Effector CD4-positive, alpha-beta T cell (primary cell): ENCODE results near the gene MAGOH.
A peak's percentile ranks its signal among the peaks of the same experiment; 100 is the strongest.

Experiments used
- DNase-seq: peaks from one replicate; pipeline ENCODE4 v3.0.0-alpha.2; 2020

Gene MAGOH

GRCh38 chr1:53270107-53270506, 31.8 kb upstream of the MAGOH start:
- no peak for DNase-seq

GRCh38 chr1:53267761-53268160, 29.4 kb upstream of the MAGOH start:
- DNase-seq, result no peak

DNA sequence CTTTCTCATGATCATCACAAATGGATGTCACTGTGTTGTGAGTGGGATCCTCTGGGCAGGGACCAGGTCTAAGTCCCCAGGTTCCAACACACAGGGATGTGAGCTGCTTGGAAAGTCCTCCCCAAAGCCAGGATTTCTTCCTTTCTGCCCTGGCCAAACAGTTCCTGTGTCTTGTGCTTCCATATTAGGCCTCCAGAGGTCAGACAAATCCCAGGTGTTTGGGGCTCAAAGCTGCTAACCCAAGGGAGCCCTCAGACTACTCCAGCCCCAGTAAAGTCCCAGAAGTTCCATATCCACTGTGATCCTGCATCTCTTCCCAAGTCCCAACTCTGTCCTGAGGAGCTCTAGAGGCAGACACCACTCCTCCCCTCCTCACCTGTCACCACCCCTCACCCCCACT, 27.7 kb upstream of the MAGOH start:
- DNase-seq, result no peak

DNA sequence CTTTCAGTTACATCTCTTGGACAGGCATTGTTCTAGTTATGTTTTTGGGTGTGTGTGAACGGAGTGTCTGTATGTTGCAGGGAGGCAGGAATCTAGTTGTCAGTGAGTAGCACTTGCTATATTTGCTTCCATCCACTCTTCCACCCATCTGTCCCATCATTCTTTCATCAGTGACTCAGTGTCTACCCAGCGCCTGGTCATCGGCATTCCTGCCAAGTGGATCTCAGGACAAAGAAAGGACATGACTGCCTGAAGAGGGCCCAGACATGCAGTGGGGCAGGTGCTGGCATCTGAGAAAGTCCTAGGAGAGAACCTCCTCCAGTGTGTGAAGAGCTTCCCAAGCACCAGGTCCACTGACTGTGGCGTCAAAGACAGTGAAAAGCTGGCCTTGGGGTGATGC, 27.3 kb upstream of the MAGOH start:
- DNase-seq, result no peak

DNA sequence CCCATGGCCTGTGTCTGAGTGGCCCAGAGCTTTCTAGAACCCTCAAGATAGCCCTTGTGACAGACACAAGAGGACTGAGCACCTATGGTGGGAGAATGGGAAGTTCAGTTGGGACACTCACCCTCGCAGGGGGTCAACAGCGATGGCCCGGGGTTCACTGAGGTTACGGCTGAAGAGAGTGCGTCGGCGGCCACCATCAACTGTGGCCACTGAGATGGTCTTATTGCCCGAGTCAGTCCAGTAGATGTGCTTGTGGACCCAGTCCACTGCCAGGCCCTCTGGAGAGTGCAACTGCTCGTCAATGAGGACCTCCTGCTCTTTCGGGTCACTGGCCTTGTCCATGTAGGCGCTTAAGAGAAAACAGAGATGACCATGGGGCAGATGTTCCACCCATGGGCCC, 25.7 kb upstream of the MAGOH start:
- no peak for DNase-seq

DNA sequence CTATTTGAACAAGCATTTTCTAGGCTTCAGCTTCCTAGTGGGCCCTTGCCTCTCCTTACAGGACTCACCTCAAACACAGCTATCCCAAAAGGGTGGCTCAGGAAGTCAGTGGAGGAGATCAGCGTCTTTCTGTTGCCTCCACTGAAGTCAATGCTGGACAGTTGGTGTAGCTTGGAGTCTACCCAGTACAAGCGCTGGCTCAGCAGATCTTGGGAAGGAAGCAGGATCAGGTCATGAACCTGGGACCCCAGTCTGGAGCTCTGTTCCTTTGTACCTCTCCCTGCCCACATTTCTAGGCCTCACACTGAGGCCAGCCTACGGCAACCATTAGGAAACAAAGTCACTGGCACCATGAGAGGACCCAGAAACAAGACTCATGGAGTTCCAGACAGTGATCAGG, 23.7 kb upstream of the MAGOH start:
- DNase-seq, result no peak

DNA sequence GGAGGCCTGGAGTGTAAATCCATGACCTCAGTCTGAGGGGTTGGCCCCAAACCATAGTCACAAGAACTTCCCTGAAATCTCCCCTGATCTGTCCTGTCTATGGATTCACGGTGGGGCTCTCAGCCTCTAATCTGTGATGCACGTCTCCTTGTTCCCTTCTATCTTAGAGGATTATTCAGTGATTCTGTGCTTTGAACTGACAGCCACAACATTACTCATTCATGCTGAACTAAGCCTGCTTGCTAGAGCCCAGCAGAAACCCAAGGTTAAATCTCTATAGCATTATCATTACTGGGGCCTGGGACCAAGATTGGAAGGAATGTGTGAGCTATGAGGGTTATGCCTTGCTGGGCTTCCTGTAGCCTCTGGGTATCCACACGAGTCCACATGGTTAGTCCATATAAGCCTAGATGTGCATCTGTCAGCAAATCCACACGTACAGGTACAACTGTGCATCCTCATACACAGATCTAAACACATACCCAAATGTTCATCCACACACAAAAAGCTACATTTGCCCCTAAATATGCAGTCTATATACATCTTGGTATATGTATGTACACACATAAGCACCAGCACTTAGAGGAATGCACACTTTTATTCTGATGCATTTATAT, 22.4 kb upstream of the MAGOH start:
- DNase-seq, result no peak

- DNase-seq, result no peak
These were observed 21.6 kb upstream of the MAGOH start for GRCh38 chr1:53259932-53260331.

DNA sequence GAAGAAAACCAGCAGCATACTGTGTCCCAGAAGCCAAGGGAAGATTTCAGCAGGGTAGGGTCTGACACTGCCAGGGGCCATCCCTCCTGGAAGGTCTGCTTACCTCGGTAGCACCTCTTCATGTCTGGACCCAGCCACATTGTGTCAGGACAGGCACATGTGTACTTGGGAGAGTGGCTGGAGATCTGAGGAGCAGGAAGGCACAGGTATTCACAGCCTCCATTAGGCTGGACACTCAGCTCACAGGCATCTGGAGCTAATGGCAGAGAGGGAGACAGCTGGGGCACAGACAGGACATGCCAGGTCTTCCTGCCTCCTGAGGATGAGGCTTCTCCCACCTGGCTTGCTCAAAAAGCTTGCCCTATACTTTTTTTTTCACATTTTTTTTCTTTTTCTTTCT, 19.9 kb upstream of the MAGOH start:
- DNase-seq, result no peak

DNA sequence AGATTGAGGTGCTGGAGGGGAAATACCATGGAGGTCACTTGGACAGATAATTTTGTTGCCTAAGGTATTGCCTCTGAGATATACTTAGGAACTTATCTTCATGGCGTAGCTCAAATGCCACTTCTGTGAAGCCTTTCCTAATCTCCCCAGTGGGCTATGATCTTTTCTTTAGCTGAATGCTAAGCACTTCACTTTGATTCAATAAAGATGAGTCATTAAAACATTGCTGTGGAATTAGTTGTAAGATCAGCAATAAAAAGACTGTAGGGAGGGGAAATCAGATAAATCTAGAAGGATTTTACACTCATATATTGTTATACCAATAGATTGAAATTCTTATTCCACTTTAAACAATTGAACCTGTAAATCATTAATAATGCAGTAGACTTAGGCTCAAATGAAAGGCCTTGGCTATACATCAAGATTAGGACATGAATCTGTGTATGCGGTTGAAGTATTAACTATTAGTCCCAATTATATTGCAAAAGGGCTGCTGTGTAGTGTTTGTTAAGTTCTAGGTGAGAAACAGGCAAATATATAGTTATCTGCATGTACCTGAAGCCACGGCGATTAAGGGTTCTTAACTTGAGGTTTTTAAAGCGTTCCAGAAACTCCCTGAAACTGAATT, 19.2 kb upstream of the MAGOH start:
- DNase-seq, result no peak

DNA sequence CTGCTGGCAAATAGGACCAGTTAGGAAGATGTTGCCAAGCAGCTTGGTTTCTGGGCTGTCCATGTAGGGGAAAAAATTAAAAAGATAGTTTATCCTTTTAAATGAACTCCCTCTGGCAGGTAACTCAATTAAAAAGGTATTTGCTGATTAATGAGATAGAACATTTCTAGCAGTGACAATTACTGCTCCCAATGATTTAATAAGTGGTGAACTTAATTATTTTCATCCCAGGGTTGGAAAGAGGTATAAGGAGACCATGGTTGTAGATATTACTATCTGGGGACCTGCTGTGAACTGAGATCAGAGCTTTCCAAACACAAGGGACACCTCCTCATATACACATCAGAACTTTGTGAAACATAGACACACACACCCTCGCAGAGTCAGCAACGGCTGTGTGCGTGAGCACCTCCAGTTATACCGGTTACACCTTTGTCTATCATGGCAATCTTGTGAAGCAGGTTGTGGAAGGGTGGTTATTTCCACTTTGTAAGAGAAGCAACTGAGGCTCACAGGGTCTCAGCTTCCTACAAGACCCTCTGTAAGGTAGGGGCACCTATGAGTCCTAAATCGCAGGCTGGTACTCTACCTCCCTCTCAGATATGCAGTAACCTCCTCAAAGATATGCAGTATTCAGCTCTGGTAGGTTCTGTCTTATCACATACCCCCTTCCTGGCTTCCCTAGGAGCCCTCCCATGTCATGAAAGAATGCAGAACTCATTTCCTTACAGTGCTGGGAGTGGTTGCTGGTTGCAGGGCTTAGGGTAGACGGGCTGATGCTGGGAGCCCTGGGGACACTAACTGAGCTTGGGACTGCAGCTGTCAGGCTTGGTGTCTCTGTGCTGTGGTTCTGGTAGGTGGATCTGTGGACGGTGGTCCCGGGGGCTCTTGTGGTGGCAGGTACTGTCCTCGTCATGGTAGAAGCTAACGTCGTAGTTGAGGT, 18.5 kb upstream of the MAGOH start:
- no peak for DNase-seq

DNA sequence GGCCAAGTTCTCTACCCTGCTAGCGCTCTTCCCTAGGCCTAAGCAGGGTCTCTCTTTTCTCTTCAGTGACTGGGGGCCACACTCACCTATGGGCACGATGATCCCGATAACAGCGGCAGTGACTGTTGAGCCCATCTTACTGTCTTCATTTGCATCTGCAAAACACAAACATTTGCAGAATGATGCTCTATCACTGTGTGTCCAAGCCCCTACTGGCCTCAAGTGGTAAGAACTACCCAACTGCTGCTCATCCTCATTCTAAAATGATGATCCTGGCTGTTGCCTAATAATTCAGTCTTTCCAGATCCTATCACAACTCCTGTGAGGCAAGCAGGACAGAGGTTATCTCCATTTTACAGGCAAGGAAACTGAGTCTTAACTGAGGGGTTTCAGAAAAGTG, 16.7 kb upstream of the MAGOH start:
- DNase-seq, result no peak

GRCh38 chr1:53254011-53254640, 15.8 kb upstream of the MAGOH start:
- DNase-seq, result no peak

DNA sequence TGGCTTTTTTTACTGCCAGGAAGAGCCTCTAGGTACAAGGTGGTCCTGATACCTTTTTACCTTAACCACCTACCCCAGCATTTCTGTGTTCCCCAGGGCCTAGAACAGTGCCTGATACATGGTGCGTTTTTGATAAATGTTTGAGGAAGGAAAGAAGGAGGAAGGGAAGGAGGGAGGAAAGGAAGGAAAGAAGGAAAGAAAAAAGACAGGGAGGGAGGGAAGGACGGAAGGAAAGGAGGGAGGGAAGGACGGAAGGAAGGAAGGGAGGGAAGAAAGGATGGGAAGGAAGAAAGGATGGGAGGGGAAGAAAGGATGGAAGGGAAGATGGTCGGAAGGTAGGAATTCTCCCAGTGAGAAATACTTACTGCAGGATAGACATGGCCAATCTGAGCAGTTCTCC, 12.0 kb upstream of the MAGOH start:
- DNase-seq, result no peak

DNA sequence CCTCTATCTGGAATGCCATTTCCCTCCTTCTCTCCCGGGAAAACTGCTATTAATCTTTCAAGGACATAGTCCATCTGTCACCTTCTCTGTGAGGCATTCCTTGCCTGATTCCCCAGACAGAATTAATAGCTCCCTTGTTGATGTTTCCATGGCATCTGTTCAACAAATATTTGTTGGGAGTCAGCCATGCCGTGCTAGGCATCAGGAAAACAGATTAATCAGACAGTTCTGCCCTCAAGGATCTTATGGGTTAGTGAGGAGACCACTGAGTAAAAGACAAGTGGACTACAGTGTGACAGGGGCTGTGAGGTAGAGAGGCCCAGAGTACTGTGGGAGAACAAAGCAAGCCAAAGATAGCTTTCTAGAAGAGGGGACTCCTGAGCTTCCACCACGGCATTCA, 11.4 kb upstream of the MAGOH start:
- no peak for DNase-seq

DNA sequence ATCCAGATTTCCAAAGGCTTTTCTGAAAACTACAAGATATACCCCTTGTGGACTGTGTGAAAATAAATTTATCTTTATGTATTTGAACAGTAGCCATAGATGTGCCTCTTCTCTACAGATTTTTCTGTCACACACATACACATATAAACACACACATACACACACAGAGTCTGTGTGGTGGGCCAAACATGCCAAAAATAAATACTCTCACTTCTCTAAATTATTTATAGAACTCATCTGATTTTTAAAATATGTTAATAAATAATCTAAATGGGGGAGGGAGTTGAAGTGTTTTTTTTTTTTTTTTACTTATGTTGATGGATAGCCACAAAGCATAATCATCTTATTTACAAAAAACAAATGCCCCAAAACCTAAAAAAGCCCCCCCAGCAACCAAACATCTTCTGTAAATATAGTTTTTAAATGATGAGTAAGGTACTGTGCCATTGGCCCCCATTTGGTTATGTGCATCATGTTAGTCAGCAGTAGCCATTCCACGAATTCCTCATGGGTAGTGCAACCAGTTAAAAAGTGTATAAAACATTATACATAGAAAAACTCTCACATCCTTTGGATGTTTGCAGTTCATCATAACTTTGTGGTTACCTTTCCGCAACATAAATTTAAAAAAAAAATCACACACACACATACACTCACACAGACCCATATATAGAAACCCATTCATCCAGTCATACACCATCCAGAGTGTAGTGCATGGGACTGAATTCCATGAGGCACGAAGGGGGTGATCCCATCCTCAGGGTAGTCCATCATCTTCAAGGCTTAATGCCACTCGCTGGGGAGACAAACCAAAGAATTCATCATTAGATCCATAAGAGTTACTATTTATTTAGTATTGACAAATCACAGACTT, 8.2 kb upstream of the MAGOH start:
- no peak for DNase-seq

GRCh38 chr1:53244141-53244540, 5.8 kb upstream of the MAGOH start:
- DNase-seq, result no peak

DNA sequence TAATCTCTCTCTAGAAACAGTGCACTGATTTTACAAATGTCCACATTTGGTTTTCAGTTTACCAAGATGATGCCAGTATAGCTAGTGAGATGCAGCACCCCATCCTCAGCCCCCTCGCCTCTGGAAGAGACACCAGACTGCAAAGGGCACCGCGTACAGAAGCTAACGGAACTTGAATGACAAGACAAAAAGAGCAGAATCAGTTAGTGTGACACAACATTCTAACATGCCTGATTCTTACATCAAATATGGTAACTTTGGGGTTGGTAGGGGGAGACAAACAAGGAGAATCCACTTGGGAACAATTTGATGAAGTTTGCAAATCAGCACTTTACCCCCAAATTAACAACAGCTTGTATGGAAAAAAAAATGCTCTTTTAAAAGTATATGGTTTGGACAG, 4.1 kb upstream of the MAGOH start:
- DNase-seq, result no peak

- no peak for DNase-seq
These were observed 3.5 kb upstream of the MAGOH start for GRCh38 chr1:53241828-53242227.

- no peak for DNase-seq
These were observed 680 bp downstream of the MAGOH start for GRCh38 chr1:53237638-53238037.

GRCh38 chr1:53220962-53221286, 17.4 kb downstream of the MAGOH start:
- DNase-seq, result no peak

DNA sequence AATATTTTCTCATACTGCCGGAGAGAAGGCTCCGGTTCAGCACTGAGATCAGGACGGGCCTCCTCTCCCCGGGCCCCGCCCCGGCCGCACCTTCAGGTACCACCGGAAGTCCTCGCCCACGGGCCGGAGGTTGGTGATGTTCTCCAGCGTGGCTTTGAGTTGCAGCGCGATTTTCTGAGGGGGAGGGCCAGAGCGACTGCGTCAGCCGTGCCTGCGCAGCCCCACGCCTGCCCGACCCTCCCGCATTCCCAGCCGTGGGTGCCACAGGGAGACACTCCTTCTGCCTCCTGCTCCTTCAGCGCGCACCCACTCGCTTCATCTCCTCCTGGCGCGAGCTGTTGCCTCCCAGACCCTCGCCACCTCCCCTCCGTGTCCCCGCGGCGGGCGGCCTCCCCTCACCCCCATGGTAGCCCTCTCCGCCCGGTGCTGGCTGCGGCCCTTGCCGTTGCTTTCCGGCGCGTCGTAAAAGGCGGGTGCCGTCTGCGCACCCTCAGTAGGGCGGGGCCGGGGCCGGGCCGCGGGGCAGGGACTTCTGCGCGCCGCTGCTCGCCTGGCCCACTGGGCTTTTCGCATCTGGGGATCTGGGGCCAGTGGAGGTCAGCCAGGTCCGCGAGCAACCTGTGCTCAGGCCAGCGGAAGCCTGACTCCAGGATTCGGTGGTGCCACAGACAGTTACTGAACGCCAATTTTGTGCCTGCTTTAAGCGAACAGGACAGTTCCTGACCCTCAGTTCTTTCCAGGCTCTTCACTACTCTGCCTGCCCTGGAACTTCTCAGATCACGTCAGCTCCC, 18.0 kb downstream of the MAGOH start, which contains the start of gene CZIB:
CZIB (minus strand) TSS at position 464 of the 791 bp plus-strand sequence; CDS start at position 405, 59 bp downstream.
- peak; percentile 88 for DNase-seq
